ENCODE measurements around the gene BRI3. TPM values are rescaled to one million over a fixed set of nuclear protein-coding genes. Genes with fewer than 3 reads are reported as not detected.

The BRI3 gene
- total and polyA plus RNA-seq, 2 of the 8 experiments (the other 6 are each of a cell fraction or from before 2014, with no cell fraction given) = 77.5 to 93.4 TPM

DNA sequence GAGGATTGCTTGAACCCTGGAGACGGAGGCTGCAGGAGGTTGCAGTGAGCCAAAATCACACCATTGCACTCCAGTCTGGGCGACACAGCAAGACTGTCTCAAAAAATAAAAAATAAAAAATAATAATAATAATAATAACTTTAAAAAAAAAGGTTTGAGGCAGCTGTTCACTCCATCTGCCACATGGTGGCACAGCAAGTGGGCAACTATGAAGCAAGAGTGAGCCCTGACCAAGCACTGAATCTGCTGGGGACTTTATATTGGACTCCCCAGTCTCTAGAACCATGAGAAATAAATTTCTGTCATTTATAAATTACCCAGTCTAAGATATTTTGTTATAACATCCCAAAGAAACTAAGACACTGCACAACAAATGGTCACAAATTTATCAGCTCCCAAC, 14.6 kb upstream of the BRI3 start:
- no peak overlapping the region for H2AFZ ChIP-seq (ENCODE audit: low read length)
- peak; percentile 63; the same call in 1 of the 2 replicates for TF ChIP-seq CEBPB (IDR thresholded peaks at IDR 0.05; ENCODE audit: low read depth, low read length)
- peak; percentile 11 to 30; a peak in 1 of 4 replicates for TF ChIP-seq RAD21 (IDR thresholded peaks at IDR 0.05 in 1 of 2, conservative IDR thresholded peaks at IDR 0.05 in 1 of 2; ENCODE audit: low read depth in 2 of 2, low read length in 2 of 2)
- no peak for TF ChIP-seq HDAC2 (IDR thresholded peaks at IDR 0.05; ENCODE audit: borderline replicate concordance in 1 of 2, low read depth in 2 of 2, low read length in 2 of 2)
- TF ChIP-seq ATF2 (IDR thresholded peaks at IDR 0.05; ENCODE audit: low read length) = no peak
- TF ChIP-seq CTCF (IDR thresholded peaks at IDR 0.05; ENCODE audit: control extremely low read depth in 1 of 3, insufficient read depth in 1 of 3, low read depth in 1 of 3, low read length in 3 of 3) = peak; percentile 8 to 16 (median 11); a peak in 2 of 4 replicates
- TF ChIP-seq RNF2 (IDR thresholded peaks at IDR 0.05; ENCODE audit: borderline replicate concordance, low read depth, low read length, missing control alignments, poor library complexity, severe bottlenecking) = no peak

More for the DNA sequence above, 14.6 kb upstream of the BRI3 start:
- H3K23ac ChIP-seq (ENCODE audit: insufficient read length) = no peak overlapping the region
- H2BK12ac ChIP-seq (ENCODE audit: low read depth, low read length) = no peak overlapping the region
- no peak overlapping the region for H3K56ac ChIP-seq (replicated peaks; ENCODE audit: insufficient read length, low read depth, low read length)
- FAIRE-seq (no peak), DNase-seq (ENCODE audit: low read depth in 1 of 2, low spot score in 2 of 2) (no peak)
- H3K4me3 ChIP-seq (ENCODE audit: extremely low read depth in 1 of 4, insufficient read depth in 2 of 4, low read depth in 3 of 4, low read length in 4 of 4) = no peak overlapping the region
- no peaks in the 10 kb centered on the region for H3K23me2 ChIP-seq (ENCODE audit: low read depth, low read length)
- no peak overlapping the region for H2BK15ac ChIP-seq (ENCODE audit: low read length)
- H3K9ac ChIP-seq (replicated peaks in 1 of 4; ENCODE audit: extremely low read depth in 1 of 4, low read depth in 3 of 4, low read length in 3 of 4) = no peak overlapping the region
- H4K91ac ChIP-seq (replicated peaks; ENCODE audit: insufficient read length, low read length) = no peak overlapping the region
- no peak overlapping the region for H3K27ac ChIP-seq (ENCODE audit: low read depth, low read length)
- H3K4ac ChIP-seq (replicated peaks; ENCODE audit: insufficient read length, low read depth, low read length) = no peak overlapping the region
- no peak overlapping the region for H2AK5ac ChIP-seq (ENCODE audit: low read depth, low read length)
- H3K18ac ChIP-seq (ENCODE audit: extremely low read depth, low read length) = no peak overlapping the region
- no peak overlapping the region for H2BK5ac ChIP-seq (ENCODE audit: low read depth, low read length)
- no peak overlapping the region for H3K4me2 ChIP-seq (ENCODE audit: insufficient read depth in 1 of 2, low read depth in 2 of 2, low read length in 2 of 2)
- no peaks in the 10 kb centered on the region for H3K9me3 ChIP-seq (ENCODE audit: insufficient read depth in 2 of 2, low read depth in 1 of 2, low read length in 1 of 2)
- ChIA-PET CTCF (ENCODE audit: partially characterized antibody) (interaction anchor here (0.7 to 1.7 kb wide), 9 partner anchors 8 to 543 kb away, joined by 3 to 4 read pairs (median 3); no protein-coding TSS in a partner anchor), POLR2A (ENCODE audit: partially characterized antibody) (interaction anchor here (0.8 to 2.4 kb wide), 3 partner anchors 8 to 32 kb away, joined by 4 to 8 read pairs (median 4); no protein-coding TSS in a partner anchor)
- no peak overlapping the region for H2BK20ac ChIP-seq (ENCODE audit: low read length)
- H3K4me1 ChIP-seq (replicated peaks in 1 of 4; ENCODE audit: control insufficient read depth in 3 of 4, insufficient read depth in 4 of 4, low read length in 3 of 4) = no peaks in the 10 kb centered on the region
- H3K79me2 ChIP-seq (ENCODE audit: control insufficient read depth in 1 of 2, insufficient read depth in 2 of 2, low read length in 2 of 2) = no peaks in the 10 kb centered on the region
- H3K14ac ChIP-seq (ENCODE audit: insufficient read length) = no peak overlapping the region
- H3K36me3 ChIP-seq (ENCODE audit: control insufficient read depth in 2 of 4, insufficient read depth in 4 of 4, low read length in 3 of 4) = no peaks in the 10 kb centered on the region
- 44% methylated on average over 2 of the region's 2 CpGs; no CpG with 5 or more reads in 1 of the 2 experiments for WGBS, 2 experiments (ENCODE audit: extremely low coverage in 1 of 2, insufficient coverage in 1 of 2, insufficient read length in 1 of 2, insufficient replicate concordance in 2 of 2, low coverage in 1 of 2, low lambda C conversion rate in 2 of 2, missing lambda C conversion rate in 1 of 2)
- no peak overlapping the region for H4K8ac ChIP-seq (ENCODE audit: extremely low read depth, insufficient read depth, low read length)
- no peaks in the 10 kb centered on the region; the same call in 1 of the 2 replicates for H3K79me1 ChIP-seq (ENCODE audit: low read depth, low read length)
- no peak overlapping the region for H4K5ac ChIP-seq (ENCODE audit: insufficient read length, low read depth, low read length)
- H4K20me1 ChIP-seq (replicated peaks in 1 of 2; ENCODE audit: control insufficient read depth in 1 of 2, insufficient read depth in 2 of 2, low read length in 2 of 2) = no peaks in the 10 kb centered on the region
- no peaks in the 10 kb centered on the region for H3K27me3 ChIP-seq (replicated peaks in 1 of 4; ENCODE audit: control insufficient read depth in 3 of 4, extremely low read depth in 1 of 4, insufficient read depth in 3 of 4, low read length in 3 of 4)
- H2BK120ac ChIP-seq (replicated peaks; ENCODE audit: low read depth, low read length) = no peak overlapping the region
